Activated CD8-positive, alpha-beta memory T cell treated with anti-CD3 and anti-CD28 coated beads, Interleukin-2, amount 50 U/mL, for 4 hours (primary cell): Measurements from ENCODE around the gene TIMP1.

Experiments used
- DNase-seq: peaks from one replicate; pipeline ENCODE4 v3.0.0-alpha.2; 2020

Gene TIMP1

GRCh38 chrX:47581731-47582647, at the start of gene TIMP1:
TIMP1 (plus strand) TSS chrX:47582436; CDS start chrX:47583416, 980 bp downstream.
- DNase-seq = peak; percentile 81

- no peak for DNase-seq
Observed at GRCh38 chrX:47539860-47540259, 42.4 kb upstream of the TIMP1 start.

GRCh38 chrX:47540754-47541538, 41.3 kb upstream of the TIMP1 start:
- no peak for DNase-seq

- DNase-seq = no peak
Observed at GRCh38 chrX:47543496-47543895, 38.7 kb upstream of the TIMP1 start.

DNA sequence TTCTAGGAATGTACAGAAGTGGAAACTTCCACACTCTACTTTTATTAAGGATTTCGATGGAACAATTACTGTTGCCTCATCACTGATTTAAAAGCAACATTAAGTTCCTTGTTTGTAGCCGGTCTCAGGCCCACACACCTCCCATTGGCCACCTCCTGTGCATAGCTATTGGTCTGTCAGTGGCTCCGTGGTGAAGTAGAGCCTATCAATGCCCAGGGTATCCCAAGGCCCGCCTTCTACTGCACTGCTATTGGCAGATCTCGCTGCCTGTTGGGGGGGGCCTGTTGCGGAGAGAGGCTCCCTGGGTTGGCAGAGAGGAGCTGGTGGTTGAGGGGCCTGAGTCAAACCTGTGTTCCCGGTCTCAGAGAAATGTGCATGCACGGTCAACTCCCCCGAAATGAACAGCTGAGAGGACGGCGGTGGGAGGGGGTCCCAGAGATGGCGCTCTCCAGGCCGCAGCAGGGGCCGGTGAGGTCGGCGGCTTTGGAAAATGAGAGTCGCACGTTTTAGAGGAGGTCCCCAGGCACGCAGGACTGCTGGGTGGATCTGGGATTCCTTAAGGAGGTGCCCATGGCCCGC, 26.1 kb upstream of the TIMP1 start:
- peak; percentile 77 for DNase-seq

DNA sequence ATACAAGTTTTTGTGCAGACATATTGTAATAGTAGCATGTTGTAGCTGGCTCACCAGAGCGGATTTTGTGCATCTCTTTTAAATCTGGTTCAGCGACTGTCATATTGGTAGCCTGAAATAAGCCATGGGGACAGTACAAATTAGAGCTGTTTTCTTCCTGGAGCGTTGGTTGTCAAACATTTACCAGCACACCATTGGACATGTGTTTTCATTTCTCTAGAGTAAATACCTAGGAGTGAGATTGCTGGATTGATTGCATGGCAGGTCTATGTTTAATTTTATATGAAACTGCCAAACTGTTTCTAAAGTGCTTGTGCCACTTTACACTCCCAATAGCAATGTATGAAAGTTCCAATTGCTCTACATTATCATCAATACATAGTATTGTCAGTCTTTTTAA, 23.8 kb upstream of the TIMP1 start:
- DNase-seq = no peak

GRCh38 chrX:47560179-47560933, 21.9 kb upstream of the TIMP1 start:
- no peak for DNase-seq

DNA sequence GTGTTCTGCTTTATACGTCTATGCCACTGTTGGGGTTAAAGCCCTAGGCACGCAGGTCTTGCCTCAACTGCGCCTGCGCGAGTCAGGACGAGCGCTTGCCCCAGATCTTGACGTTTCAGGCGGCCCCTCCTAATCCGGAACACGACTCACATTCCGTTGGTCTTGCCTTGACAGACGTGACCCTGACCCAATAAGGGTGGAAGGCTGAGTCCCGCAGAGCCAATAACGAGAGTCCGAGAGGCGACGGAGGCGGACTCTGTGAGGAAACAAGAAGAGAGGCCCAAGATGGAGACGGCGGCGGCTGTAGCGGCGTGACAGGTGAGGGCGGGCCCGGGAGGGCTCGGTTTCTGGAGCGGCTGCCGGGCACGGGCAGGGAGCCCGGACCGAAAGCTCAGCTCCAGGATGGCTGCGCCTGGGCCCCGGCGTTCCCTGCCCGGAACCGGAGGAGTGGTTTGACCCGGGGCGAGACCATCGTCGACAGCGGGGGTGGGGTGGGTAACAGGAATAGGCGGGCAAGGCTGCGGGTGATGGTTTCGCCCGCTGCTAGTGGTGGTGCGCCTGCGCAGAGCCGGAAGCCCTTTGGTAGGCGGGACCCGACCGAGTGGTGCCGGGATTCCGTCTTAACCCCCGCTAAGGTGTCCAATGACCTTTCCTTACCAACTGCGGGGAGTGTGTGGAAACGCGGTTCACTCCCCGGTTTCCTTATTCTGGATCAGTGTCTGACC, 21.1 kb upstream of the TIMP1 start, which contains the start of gene ARAF:
ARAF (plus strand) TSS at position 272 of the 725 bp plus-strand sequence. CDS start 1,763 bp downstream, outside the sequence.
- DNase-seq = peak; percentile 91

- no peak for DNase-seq
Observed at GRCh38 chrX:47561659-47562151, 20.5 kb upstream of the TIMP1 start.

- DNase-seq = no peak
Observed at GRCh38 chrX:47562615-47563243, 19.5 kb upstream of the TIMP1 start.

DNA sequence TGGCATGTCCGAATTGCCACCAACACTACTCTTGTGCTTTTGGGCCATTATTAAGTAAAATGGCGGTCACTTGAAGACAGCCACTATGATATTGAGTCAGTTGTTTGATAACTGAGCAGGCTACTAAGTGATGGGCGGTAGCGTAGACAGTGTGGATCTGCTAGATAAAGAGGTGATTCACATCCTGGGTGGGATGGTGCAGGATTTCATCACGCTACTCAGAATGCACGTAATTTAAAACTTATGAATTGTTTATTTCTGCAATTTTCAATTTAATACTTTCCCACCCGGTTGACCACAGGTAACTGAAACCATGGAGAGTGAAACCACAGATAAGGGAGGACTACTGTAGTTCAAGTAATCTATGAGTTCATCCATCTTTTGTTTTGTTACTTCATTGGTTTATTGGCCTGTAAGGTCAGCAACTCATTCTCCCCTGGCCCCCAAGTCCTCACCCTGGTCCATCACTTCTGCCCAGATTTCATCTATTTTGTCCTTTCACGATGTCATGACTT, 18.4 kb upstream of the TIMP1 start:
- DNase-seq = no peak

GRCh38 chrX:47564438-47565085, 17.7 kb upstream of the TIMP1 start:
- no peak for DNase-seq

- no peak for DNase-seq
Observed at GRCh38 chrX:47566841-47567240, 15.4 kb upstream of the TIMP1 start.

GRCh38 chrX:47568656-47569295, 13.5 kb upstream of the TIMP1 start:
- DNase-seq = no peak

- no peak for DNase-seq
Observed at GRCh38 chrX:47570794-47571193, 11.4 kb upstream of the TIMP1 start.

- DNase-seq = no peak
Observed at GRCh38 chrX:47571215-47571614, 11.0 kb upstream of the TIMP1 start.

DNA sequence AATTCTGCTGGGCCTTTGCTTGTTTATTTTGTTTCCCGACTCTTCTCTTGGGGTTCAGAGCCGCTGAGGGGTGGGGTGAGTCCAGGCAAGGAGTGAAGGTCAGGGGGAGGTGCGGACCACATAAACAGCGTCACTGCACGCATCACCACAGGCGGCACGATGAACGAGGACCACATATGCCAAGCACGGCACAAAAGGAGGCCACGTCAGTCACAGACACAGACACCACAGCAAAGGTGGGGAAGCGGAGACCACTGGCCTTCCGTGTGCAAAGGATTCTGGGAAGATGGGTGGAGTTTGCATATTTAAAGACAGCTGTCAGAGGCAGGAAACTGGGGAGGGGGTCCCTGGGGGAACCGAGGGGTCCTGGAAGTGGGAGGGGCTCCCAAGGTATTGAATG, 10.3 kb upstream of the TIMP1 start:
- DNase-seq = no peak

- no peak for DNase-seq
Observed at GRCh38 chrX:47572773-47573340, 9.4 kb upstream of the TIMP1 start.

DNA sequence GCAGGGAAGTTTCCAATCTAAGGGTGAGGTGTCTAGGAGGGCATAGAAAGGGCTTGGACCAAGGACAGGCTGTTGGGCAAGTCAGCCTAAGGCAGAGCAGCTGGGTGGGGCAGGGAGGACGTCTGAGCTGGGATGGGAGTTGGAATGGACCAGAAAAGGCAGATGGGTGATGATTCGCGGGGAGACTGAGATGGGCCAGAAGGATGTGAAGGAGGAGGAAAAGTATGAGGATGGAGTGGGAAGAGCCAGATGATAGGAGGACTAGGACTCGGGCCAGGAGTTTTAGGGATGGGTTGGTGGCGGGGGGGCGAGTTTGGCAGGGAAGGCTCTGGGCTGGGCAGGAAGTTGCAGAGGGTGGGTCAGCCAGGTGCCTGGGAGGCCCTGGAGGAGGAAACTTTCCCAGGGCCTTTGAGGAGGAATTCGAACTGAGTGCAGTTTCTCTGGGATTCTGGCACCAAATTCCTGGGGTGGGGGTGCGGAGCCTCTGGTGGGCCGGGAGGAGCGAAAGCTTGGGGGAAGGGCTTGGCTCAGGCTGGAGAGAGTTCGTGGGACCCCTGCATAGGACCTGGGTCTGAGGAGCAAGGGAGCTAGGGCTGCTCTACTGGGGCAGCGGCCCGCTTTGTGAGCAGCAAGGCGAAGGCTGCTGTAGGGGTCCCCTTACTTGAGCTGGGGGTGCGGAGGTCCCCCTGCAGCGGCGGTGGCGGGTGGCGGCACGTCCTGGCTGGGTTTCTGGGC, 8.7 kb upstream of the TIMP1 start:
- DNase-seq = no peak
